ENCODE data around the gene COL25A1.
A peak's percentile ranks its signal among the peaks of the same experiment; 100 is the strongest.
"Not testable (repeated sequence)": the region's sequence is repeated elsewhere in the genome, so short reads cannot be mapped to it uniquely, and the experiment has no call there.

The COL25A1 gene

DNA sequence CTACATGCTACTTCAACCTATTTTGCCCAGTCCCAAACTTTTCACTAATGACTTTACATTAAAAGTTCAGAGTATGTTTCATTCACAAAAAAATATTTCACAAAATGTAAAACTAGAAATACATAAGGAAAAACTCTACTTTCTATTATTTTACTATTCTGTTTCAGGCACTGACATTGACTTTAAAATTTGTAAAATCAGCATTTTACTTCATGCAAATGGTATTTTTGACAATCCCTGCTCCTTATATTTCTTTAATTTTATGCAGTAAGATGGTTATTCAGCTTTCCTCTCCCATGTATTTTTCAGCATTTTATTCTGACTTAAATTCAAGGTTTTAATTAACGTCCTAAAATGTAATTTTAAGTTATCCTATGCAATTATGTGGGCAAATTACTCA, 178.5 kb downstream of the COL25A1 start:
- DNase-seq (ENCODE audit: low read depth), result no peak

DNA sequence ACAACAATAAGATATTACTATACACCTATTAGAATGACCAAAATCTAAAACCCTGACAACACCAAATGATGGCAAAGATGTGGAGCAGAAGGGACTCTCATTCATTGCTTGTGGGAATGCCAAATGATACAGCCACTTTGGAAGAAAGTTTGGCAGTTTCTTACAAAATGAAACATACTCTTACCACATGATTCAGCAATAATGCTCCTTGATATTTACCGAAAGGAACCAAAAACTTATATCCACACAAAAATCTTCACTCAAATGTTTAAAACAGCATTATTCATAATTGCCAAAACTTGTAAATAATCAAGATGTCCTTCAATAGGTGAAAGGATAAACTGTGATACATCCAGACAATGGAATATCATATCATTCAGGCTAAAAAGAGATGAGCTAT, 180.9 kb downstream of the COL25A1 start:
- DNase-seq (ENCODE audit: low read depth), result no peak

DNA sequence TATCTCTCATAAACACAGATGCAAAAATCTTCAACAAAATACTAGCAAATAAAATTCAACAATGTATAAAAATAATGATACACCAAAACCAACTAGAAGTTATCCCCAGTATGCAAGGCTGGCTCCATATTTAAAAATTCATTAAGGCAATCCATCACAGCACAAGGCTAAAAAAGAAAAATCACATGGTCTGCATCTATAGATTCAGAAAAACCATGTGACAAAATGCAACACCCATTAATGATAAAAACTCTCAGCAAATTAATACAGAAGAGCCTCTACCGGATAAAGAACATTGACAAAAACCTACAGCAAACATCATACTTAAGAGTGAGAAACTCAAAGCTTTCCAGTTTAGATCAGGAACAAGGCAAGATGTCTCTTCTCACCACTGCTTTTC, 182.6 kb downstream of the COL25A1 start:
- DNase-seq (ENCODE audit: low read depth), result no peak

DNA sequence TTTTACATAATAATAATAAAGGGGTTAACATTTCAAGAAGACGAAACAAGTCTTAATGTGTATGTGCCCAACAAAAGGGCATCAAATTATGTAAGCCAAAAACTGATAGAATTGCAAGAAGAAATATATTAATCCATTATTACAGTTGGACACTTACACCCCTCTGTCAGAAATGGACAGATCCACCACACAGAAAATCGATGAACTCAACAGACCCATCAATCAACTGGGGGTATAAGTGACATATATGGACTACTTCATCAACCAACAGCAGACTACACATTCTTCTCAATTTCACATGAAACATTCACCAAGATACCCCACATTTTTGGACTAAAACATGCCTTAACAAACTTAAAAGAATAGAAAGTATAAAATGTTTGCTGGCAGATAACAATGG, 183.8 kb downstream of the COL25A1 start:
- no peak for DNase-seq (ENCODE audit: low read depth)

DNA sequence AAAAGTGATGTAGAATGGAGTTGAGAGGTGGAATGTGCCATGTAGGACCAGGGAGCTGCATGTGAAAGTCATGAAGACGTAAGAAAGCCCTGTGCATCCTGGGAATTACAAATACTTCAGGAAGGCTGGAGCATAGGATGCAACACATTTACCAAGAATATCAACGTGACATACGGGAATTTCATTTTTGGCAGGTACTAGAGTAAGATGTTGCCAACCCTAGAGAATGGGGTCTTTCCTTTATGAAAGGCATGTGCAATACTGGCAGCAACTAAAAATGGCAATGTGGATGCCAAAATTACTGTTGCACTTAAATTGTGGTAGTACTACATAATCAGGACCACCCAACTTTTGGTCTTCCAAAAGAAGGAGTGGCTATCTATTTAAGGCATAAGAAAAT, 188.0 kb downstream of the COL25A1 start:
- no peak for DNase-seq (ENCODE audit: low read depth)

DNA sequence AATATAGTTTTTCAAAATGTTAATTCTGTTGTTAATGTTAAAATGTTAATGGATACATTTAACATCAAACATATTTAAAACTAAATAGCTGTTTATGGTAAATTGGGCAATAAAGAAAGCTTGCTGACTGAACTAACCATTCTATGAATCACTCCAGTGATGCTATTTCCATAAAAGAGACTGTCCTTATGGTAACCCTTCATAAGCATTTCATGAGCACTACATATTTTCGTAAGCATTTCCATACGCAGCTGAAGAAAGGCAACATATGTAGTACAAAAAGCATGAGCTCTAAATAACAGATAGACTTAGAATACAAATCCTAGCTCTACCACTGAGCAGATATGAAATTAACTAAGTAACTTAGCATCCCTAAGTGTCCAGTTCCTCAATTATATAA, 188.9 kb downstream of the COL25A1 start:
- peak; percentile 46 for DNase-seq (ENCODE audit: low read depth)

DNA sequence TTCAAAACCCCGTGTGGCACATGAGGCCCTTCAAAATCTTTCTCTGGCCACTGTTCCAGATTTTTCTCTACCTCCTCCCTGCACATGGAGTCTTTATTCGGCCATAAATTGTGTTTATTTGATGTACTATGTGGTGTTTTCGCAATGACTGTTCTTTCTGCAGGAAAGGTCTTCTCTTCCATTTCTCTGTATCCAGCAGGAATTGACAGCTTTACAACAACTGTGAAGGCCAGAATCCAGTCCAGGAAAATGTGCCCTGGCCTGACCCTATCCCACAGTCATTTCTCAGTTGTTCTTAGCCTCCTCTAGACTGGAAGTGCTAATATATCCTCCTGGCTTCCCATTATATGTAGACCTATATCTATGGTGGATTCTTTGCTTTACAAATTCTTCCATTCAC, 191.4 kb downstream of the COL25A1 start:
- DNase-seq (ENCODE audit: low read depth), result no peak

DNA sequence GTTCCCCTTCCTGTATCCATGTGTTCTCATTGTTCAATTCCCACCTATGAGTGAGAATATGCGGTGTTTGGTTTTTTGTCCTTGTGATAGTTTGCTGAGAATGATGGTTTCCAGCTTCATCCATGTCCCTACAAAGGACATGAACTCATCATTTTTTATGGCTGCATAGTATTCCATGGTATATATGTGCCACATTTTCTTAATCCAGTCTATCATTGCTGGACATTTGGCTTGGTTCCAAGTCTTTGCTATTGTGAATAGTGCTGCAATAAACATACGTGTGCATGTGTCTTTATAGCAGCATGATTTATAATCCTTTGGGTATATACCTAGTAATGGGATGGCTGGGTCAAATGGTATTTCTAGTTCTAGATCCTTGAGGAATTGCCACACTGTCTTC, 194.2 kb downstream of the COL25A1 start:
- DNase-seq (ENCODE audit: low read depth), result not testable (repeated sequence)

DNA sequence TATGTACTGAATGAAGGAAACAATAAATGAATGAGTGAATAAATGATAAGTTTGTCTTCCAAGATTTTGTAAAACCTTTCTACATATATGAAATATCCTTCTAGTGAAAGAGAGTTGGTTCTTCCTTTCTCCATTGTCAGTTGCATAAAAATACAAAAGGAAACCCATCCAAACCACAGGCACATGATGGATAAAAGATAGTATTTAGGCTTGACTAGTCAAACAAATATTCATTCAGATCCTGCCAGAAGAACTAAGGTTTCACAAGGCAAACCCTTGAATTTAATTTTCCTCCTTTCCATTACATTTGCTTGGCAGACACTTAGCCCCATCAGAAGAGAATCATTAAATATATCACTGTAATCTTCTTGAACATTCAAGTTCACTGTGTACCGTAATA, 208.4 kb downstream of the COL25A1 start:
- DNase-seq (ENCODE audit: low read depth), result peak; percentile 42

DNA sequence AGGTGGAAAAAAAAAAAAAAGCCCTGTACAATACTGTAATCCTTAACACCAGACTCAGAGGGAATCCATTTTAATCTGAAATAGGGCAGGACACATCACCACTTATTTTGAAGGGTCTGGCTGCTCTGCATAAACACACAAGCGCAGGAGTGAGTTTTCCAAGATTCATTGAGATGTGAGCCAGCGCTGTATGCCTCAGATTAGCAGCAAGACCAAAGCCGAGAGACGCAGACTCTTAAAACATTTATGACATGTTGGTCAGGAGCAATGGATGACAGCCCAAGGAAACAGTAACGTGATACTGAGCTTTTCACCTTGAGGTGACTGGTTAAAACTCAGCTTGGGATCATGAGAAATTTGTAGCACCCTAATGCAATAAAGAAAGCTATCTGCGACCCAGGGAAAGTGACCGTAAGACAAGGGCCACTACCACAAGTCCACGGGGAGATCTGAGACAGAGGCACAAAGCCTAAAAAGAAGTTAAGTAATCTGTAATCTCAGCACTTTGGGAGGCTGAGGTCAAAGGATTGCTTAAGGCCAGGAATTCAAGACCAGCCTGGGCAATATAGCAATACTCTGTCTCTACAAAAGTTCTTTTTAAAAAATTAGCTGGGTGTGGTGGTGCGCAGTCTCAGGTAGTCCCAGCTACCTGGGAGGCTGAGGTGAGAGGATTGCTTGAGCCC, 210.6 kb downstream of the COL25A1 start:
- no peak for DNase-seq (ENCODE audit: low read depth)

DNA sequence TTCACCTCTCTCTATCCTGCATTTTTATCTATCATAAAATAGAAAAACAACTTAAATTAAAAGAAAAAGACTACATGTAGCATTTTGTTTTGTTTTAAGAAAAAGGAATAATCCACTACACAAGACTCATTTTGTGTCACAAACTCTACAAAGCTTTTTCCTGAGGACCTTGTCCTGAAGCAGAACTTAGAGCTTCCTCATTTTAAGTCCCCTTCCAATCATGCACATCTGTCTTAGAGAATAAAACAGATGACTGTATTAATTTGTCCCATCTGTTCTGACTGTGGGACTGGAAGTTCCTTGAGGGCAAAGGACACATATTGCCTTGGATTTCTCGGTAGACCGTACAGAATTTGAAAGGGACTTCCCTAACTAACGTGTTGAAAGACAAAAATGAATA, 218.5 kb downstream of the COL25A1 start:
- DNase-seq (ENCODE audit: low read depth), result no peak

DNA sequence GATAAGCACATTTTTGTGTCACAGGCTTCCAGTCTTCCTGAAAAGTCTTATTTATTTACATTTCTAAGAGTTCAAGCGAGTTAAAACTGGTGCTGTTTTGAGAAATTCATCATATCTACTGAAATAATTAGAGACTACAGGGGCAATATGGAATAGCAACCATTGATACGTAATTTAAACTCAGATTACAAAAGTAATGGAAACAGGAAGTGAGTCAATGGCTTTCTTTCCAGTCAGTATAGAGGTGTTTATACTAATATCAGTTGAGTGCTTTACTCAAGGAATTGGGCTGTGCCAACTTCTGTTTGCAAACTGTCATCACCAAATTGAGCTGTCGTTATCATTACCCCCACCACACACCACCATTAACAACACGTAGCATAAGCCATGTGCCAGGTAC, 222.7 kb downstream of the COL25A1 start:
- DNase-seq (ENCODE audit: low read depth), result peak; percentile 27

DNA sequence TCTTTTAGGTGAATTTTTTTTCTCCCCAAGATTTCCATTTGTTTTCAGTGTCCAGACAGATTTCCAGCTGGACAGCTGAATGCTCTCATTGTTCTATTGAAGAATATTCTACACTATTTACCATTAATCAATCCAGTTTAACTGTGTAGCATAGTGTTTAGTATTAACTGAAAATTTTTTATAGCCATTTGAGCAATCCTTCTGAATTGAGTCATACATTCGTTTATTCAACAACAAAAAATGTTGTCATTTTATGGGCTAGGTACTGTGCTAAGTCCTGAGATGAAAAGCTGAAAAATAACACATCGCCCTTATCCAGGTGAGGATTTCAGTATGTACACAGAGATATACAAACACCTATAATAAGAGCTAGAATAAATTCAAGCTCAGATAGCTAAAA, 223.3 kb downstream of the COL25A1 start:
- no peak for DNase-seq (ENCODE audit: low read depth)

DNA sequence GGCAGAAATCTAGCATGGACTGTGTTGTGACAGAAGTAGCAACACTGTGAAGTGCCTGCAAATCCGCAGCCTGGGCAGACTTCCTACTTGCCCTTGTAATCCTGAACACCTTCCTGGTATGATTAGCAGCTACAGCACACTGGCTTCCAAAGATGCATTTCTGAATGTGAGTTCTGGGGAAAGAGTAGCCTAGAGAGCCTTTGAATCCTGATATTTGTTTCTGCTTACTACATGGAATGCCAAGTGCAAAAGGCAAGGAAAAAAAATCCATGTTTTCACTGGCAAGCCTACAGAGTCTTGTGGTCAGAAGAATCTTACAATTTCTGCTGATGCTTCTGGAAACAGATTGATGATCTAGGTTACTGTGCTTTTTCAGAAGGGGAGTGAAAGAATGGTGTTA, 223.7 kb downstream of the COL25A1 start:
- peak; percentile 88 for DNase-seq (ENCODE audit: low read depth)

DNA sequence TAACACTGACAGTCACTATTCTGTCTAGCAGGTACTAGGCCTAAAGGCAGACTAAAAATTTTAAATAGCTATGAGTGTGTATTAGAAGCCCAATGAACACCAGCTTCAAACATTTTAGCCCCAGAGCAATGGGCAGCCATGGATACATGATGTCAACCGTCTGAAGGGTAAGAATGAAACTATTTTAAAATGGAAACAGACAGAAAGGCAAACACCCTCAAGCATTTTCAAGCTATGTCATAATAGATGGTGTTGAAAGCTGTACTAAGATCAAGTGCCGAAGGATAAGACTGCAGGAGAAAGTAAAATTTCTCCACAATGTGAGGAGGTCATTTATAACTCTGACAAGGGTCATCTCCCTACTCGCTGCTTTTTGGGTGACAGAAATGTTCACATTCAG, 225.0 kb downstream of the COL25A1 start:
- DNase-seq (ENCODE audit: low read depth), result peak; percentile 37

DNA sequence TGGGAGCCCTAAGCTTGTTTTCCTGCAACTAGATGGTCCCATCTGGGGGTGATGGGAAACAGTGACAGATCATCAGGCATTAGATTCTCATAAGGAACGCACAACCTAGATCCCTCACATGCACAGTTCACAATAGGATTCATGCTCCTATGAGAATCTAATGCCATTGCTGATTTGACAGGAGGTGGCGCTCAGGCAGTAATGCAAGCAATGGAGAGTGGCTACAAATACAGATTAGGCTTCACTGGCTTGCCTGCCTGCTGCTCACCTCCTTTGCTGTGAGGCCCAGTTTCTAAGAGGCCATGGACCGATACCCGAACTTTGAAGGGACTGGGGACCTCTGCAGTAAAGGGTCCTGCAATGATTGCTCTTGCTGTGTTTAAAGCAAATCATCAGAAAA, 225.7 kb downstream of the COL25A1 start:
- not testable (repeated sequence) for DNase-seq (ENCODE audit: low read depth)

DNA sequence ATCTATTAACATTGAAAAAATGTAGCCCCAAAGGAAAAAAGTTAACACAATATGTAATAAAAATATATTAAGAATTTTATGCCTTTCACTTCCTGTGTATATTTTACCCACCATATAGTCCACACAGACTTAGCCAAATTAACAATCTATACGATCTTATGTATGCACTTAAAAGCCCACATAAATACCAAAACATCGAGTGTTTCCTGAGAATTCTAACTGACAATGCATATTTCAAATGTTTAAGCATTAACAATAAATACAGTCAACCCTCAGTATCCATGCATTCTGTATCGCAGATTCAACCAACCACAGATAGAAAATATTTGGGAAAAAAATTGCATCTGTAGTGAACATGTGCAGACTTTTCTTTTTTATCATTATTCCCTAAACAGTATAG, 226.8 kb downstream of the COL25A1 start:
- DNase-seq (ENCODE audit: low read depth), result no peak

DNA sequence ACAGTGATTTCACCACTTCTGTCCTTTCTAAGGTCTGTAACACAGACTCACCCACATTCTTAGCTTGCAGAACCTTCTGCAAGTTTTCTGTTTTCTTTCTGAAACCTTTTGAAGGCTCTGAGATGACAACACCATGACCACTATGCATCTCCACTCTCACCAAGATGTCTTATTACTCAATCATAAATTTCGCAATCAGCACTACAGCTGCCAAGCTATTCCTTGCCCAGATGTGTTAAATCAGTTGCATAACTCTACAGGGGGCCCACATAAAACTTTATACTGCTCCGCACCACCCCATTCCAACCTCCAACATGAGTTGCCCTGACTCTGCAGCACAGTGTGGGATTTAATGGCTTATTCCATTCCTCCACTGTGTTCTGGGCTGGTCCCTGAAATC, 229.9 kb downstream of the COL25A1 start:
- peak; percentile 97 for DNase-seq (ENCODE audit: low read depth)

DNA sequence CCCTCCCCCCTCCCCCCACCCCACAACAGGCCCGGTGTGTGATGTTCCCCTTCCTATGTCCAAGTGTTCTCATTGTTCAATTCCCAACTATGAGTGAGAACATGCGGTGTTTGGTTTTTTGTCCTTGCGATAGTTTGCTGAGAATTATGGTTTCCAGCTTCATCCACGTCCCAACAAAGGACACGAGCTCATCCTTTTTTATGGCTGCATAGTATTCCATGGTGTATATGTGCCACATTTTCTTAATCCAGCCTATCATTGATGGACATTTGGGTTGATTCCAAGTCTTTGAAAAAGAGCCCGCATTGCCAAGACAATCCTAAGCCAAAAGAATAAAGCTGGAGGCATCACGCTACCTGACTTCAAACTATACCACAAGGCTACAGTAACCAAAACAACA, 231.8 kb downstream of the COL25A1 start:
- not testable (repeated sequence) for DNase-seq (ENCODE audit: low read depth)

DNA sequence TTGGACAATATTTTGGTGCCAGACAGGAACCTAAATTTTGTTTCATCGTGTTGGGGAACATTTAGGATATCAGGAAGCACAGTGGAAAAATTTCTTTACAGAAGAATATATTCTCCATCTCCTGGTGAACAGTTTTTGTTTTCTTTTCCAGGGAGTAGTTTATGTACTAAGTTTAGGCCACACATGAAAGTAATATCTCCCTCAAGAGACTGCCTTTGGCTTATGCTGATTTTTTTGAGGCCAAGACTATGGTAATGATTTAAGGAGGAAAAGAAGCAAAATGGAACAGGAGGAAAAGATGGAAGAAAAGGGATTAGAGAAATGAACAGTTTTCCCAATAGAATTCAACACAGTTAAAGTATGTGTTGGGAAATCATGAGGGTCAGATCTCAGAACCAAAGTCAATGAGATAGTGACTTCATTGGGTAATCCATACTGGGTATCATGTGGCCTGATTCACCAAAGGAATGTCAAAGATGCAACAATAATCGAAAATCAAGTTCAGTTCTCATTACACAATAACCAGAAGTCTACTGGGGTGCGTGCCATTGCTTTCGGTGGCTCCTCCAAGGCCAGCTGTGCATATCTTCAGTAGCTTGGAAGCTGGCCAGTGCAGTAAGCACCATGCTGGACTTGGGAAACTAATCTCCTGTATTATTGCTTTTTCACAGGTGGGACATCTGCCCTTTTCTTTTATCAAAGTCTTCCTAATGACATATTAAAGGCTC, 234.8 kb downstream of the COL25A1 start:
- DNase-seq (ENCODE audit: low read depth), result peak; percentile 31

DNA sequence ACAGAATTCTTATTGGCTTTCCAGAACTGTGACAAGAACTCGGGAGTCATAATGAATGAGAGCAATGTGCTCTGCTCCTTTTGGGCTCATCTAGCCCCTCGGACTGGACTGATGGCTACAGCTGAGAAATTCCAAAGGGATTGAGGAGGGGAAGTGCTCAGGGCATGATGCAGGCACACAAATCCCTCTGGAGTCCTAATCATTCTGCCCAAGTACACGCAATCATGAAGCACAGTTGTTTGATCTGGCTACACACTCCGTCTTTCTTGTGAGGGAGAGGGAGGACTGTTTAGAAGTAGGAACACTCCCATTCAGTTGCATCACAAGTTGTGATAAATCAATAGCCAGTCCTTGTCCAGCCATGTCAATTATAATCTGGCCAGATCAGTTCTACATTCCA, 237.5 kb downstream of the COL25A1 start:
- DNase-seq (ENCODE audit: low read depth), result peak; percentile 66

DNA sequence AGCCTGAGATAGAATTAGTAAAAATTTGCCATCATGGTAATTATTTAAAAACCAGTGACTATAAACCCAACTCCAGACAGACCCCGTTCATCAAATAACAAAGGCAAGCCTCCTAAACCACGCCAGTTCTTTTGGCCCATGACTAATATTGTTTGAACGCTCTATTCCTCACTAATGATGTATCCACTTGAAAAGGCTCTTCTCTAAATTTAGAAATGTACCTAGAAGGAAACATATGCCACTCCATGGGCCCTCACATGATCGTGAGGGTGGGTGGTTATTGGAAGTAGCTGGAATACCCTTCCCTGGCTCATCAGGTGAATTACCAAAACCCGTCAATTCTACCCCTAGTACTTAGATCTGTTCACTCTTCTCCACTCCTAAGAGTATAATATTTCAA, 249.2 kb downstream of the COL25A1 start:
- DNase-seq (ENCODE audit: low read depth), result no peak

DNA sequence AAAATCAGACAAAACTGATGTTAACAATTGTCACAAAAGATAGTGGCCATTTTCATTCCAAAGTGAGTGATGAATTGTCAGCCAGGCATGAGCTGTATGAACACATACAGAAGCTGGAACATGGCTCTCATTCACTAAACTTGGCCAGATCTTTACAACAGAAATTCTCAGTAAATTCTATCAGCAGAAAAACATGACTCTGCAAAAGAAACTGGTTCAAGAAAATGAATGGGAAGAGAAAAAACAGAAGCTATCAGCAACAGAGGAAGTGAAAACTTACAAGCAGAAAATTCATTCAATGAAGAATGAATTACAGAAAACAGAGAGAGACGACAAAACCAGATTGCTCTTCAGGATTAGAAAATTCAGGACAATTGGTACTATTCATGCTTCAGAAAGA, 249.6 kb downstream of the COL25A1 start:
- DNase-seq (ENCODE audit: low read depth), result no peak

DNA sequence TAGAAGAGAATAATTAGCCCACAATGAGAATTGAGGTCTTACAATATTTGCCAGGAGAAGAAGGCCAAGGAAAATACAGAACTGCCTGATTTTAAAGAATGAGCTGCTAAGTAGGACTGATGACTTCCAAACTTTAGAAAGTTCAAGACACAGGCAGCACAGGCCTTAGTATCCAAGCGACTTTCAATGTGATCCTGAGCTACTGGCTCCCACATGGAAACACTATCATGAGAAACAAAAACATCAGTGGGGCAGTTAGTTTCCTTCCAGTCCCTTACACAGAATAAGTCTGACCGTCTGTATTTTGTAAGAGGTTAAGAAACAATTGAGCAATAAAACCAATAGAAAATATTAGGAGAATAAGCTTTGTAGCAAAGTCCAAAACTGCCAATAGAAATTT, 251.4 kb downstream of the COL25A1 start:
- DNase-seq (ENCODE audit: low read depth), result no peak

Data from amniotic epithelial cell (primary cell).